Activated CD8-positive, alpha-beta memory T cell treated with anti-CD3 and anti-CD28 coated beads, Interleukin-2, amount 50 U/mL, for 4 hours (primary cell): Measurements from ENCODE around the gene APOOL.

ENCODE experiments used
- DNase-seq: peaks from one replicate; pipeline ENCODE4 v3.0.0-alpha.2; 2020

Gene APOOL

DNA sequence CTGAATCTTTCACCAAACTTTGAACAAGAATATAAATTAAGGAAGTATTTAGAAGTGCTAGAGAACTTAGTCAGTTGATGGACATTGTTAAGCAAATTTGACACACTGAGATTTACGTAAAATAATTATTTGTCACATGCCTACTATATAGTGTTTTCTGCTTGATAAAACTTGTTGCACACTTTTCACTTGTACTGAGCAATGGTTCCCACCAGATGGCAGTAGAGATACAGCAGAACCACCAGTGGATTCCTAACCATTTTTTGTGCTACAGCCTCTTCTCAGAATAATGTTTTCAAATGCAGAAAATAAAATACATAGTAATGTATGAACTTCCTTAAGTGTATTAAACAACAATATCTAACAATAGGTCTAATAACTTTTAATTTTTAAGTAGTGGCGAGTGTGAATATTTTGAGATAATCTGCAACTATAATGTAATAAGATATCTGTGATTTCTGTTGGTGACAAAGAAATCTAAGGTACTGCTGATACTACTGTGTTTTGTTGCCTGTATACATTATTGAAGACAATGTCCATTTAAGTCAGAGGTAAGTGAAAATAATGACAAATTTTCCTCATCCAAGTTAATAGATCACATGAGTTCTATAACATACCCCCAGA, 81.2 kb downstream of the APOOL start:
- no peak for DNase-seq

DNA sequence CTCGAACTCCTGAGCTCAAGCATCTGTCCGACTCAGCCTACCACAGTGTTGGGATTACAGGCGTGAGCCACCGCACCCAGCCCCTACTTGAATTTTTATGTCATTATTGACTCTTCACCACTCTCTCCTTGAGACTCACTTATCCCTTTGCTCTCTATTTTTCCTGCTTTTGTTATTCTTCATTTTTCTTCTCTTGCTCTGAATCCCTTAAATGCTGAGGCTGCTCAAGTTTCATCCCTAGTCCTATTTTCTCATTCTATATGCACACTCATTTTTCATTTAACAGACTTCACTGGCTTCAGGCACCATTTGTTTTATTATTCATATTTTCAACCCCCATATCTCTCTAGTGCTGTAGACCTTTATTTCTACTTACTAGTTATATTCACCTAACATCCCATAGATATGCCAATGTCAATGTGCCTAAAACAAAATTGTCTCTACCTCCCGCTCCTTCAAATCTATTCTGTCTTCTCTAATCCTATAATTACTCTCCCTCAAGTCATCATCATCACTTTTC, 85.7 kb downstream of the APOOL start:
- no peak for DNase-seq

DNA sequence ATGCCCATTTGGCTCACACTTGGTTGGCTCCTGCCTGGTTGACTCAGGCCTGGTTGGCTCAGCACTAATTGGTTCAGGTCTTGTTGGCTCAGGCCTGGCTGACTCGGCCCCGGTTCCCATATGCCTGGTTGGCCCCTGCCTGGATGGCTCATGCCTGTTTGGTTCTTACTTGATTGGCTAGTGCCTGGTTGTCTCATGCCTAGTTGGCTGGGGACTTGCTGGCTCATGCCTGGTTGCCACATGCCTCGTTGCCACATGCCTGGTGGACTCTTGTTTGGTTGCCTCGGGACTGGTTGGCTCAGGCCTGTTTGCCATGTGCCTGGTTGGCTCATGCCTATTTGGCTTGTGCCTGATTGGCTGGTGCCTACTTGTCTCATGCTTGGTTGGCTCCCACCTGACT, 103.7 kb downstream of the APOOL start:
- DNase-seq = no peak

DNA sequence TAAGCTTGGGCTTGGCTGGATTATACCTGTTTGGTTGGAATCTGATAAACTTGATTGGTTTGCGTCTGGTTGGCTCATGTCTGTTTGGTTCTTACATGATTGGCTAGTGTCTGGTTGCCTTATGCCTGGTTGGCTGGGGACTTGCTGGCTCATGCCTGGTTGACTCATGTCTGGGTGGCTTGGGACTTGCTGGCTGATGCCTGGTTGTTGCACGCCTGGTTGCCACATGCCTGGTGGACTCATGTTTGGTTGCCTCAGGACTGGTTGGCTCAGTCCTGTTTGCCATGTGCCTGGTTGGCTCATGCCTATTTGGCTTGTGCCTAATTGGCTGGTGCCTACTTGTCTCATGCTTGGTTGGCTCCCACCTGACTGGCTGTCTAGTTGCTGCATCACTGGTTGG, 104.5 kb downstream of the APOOL start:
- DNase-seq = no peak

DNA sequence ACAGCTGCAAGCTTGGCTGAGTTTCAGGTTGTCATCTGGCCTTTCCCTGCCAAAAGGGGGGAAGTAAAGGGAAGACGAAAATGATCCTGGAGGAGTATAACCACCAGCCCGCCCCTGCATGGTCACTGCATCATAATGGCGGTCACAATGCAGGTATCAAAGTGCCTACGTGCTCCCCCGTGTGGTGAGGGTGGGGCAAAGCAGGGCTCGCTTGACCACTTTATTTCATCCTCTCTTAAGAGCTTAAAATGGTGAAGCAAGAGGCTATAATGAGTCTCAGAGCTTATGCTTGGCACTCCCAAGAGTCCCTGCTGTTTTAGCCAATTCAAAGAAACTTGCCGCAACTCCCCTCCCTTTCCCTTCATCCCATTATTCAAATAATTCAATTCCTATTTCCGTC, 105.6 kb downstream of the APOOL start:
- no peak for DNase-seq

GRCh38 chrX:85111347-85111746, 107.7 kb downstream of the APOOL start:
- no peak for DNase-seq

DNA sequence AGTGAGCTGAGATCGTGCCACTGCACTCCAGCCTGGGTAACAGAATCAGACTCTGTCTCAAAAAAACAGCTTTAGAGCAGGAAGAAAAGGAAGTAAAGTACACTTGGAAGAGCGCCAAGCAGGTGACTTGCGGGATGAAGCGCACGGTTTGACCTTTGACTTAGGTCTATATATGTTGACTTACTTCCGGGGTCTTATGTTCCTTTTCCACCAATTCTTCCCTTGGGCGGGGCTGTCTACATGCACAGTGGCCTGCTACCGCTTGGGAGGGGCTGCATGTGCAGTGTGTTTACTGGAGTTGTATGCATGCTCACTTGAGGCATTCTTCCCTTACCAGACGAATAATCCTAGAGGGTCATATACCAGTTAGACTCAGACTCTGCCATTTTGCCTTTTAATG, 108.6 kb downstream of the APOOL start:
- no peak for DNase-seq

- DNase-seq = no peak
Observed at GRCh38 chrX:85113746-85114145, 110.1 kb downstream of the APOOL start.

GRCh38 chrX:85114171-85114570, 110.5 kb downstream of the APOOL start:
- no peak for DNase-seq

DNA sequence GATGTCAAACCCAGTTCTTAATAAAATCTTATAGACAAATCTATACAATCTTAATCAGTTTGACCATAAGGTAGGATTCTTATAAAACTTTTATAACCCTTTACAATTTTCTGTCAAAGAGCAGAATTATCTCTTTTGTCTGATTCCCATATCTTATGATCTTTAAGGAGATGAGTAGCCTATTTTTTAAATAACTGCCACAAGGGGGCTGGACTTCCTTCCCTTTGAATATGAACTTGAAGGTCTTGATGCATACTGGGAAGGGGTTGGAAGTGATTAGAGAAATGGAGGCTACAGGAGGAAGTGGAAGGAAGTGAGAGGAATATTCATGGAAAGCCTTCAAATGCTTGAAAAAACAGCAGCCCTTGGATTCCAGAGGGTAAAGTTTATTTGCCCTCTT, 111.1 kb downstream of the APOOL start:
- DNase-seq = no peak

- no peak for DNase-seq
Observed at GRCh38 chrX:85115252-85115651, 111.6 kb downstream of the APOOL start.

- DNase-seq = no peak
Observed at GRCh38 chrX:85136409-85136808, 132.7 kb downstream of the APOOL start.

- no peak for DNase-seq
Observed at GRCh38 chrX:85139422-85139821, 135.7 kb downstream of the APOOL start.

- DNase-seq = no peak
Observed at GRCh38 chrX:85140964-85141363, 137.3 kb downstream of the APOOL start.
